ENCODE data around the gene ZFHX3. TPM values are rescaled to one million over a fixed set of nuclear protein-coding genes. Genes with fewer than 3 reads are reported as not detected.

The ZFHX3 gene
- total RNA-seq, 1 donor from 2014 or later: 34.8 TPM

DNA sequence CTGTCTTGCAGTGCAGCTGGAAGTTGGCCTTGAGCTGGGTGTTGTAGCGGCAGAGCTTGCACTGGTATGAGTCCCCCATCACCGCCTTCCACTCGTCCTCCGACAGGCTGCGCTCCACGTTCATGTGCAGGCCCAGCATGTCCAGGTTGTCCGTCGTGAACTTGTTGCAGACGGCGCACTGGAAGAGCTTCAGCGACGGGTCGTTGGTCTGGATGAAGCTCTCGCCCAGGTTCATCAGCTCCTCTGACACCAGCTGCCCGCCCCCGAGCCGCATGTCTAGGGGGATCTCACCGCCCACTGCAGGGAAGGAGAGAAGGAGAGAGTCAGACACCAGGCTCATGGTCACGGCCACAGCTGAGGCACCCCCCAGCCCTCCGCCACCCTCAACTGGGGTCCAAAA lies 97.3 kb downstream of the ZFHX3 start:
- Histone ChIP-seq H3K27me3 (no peaks in the 10 kb centered on the region), H3K36me3 (peaks cover 14 to 19% of the 10 kb centered on the region in 2 donors), H3K4me1 (peaks cover 3 to 29% of the 10 kb centered on the region in 2 donors), H3K27ac (no peak overlapping the region), H3K4me3 (no peak overlapping the region), H3K9me3 (no peaks in the 10 kb centered on the region)
- no peak for TF ChIP-seq CTCF (IDR thresholded peaks at IDR 0.05)
- intact Hi-C loops (cut with DNase I): no loop called here
- no peak for DNase-seq (ENCODE audit: low spot score in 2 of 2)

DNA sequence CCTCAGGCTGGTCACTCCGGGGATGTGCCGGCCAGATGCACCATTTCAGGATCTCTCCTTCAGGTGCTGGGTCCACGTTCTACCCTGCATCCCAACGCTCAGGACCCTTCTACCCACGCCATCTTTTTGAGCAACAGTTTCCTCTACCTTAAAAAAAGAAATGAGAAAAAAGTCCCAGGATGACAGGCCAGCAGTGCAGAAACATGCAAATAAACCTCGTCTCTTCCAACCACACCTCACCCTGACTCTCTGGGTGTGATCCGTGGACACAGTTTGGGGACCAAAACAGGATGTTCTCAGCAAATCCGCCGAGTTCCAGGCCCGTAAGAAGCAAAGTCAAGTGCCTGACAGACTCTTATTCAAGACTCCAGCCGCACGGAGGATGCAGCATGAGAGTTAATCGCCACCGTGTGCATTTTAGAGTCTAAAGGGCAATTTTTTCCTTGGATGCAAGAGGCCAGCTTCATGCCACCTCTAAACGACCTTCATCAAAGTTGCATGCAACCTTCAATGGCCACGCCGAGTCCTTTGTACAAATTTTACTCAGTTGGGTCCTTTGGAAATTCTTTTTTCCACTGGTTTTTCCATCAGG lies 99.6 kb downstream of the ZFHX3 start:
- Histone ChIP-seq H3K4me1 (peaks cover 3 to 29% of the 10 kb centered on the region in 2 donors), H3K27ac (peak overlapping the region; percentile 60 to 81)
- intact Hi-C loops (cut with DNase I): loop anchor here (10.0 kb wide), 1 partner anchor 284 kb away; no protein-coding TSS in a partner anchor

GRCh38 chr16:72947379-72948237 lies 100.3 kb downstream of the ZFHX3 start:
- intact Hi-C loops (cut with DNase I): loop anchor here (10.0 kb wide), 1 partner anchor 283 kb away; no protein-coding TSS in a partner anchor
- Histone ChIP-seq H3K4me1 (peaks cover 3 to 29% of the 10 kb centered on the region in 2 donors), H3K9me3 (no peaks in the 10 kb centered on the region), H3K36me3 (peaks cover 14 to 19% of the 10 kb centered on the region in 2 donors), H3K27ac (peak overlapping the region; percentile 60 to 81), H3K4me3 (peak overlapping the region in 1 of 2 donors; percentile 6), H3K27me3 (no peaks in the 10 kb centered on the region)
- DNase-seq (ENCODE audit: low spot score in 2 of 2): no peak
- no peak for TF ChIP-seq CTCF (IDR thresholded peaks at IDR 0.05)

More for the DNA sequence above, 99.6 kb downstream of the ZFHX3 start:
- Histone ChIP-seq H3K27me3 (no peaks in the 10 kb centered on the region), H3K4me3 (no peak overlapping the region), H3K9me3 (no peaks in the 10 kb centered on the region), H3K36me3 (peaks cover 14 to 19% of the 10 kb centered on the region in 2 donors)
- no peak for DNase-seq (ENCODE audit: low spot score in 2 of 2)
- no peak for TF ChIP-seq CTCF (IDR thresholded peaks at IDR 0.05)

DNA sequence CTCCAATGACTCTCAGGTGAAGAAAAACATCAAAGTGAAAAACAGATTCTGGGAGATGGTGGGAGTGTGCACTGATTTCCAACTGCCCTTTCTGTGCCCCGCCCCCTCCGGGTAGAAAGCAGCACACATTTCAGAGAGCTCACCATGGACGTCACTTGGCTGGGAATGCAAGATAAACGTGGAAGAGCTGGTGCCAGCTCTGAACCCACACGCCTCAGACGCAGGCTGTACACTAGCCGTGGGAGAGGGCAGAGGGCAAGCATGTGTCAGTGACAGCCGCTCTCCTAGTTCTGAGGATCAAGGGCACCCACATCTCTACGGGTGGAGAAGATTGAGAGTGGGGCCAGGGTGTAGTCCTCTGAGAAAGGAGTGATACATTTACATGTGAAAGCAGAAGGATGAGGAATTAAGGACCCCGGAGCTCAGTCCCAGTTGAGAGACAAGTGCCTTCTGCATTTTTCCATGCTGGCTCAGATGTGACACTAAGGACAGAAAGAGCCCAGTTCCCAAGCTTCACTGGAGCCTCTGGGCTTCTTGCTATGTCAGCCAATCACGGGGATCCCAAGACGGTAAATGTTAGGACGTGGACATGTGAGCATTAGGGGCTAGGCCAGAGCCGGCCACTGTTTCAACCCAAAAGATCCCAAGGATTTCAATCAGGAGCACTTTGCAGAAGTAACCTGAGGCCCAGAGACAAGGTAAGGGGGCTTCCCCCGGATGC lies 101.3 kb downstream of the ZFHX3 start:
- peaks cover 14 to 23% of the 10 kb centered on the region in 2 donors for H3K36me3 ChIP-seq
- intact Hi-C loops (cut with DNase I): loop anchor here (10.0 kb wide), 1 partner anchor 282 kb away; no protein-coding TSS in a partner anchor

More for the DNA sequence above, 101.3 kb downstream of the ZFHX3 start:
- H3K4me3 ChIP-seq: peak overlapping the region in 1 of 2 donors; percentile 17
- peaks cover 3 to 20% of the 10 kb centered on the region in 2 donors for H3K4me1 ChIP-seq
- no peaks in the 10 kb centered on the region for H3K27me3 ChIP-seq
- H3K27ac ChIP-seq: peak overlapping the region; percentile 60 to 81
- no peaks in the 10 kb centered on the region for H3K9me3 ChIP-seq
- DNase-seq (ENCODE audit: low spot score in 2 of 2): peak in 1 of 2 donors; percentile 78
- no peak for TF ChIP-seq CTCF (IDR thresholded peaks at IDR 0.05)
